HG03064 (cell line): ENCODE data around the gene AQP6.

Experiments
- ATAC-seq: cut with Tn5 transposase; IDR thresholded peaks from one replicate; pipeline ENCODE4 v1.9.1; 2021; ENCODE audit warnings: low read depth; ENCODE audit not compliant: unreplicated experiment

Gene AQP6

GRCh38 chr12:49955899-49956662 is 16.7 kb upstream of the AQP6 start:
- ATAC-seq, result no peak

- ATAC-seq, result no peak
These were observed 15.8 kb upstream of the AQP6 start for GRCh38 chr12:49956663-49957569.

- ATAC-seq, result no peak
These were observed 15.2 kb upstream of the AQP6 start for GRCh38 chr12:49957570-49957967.

DNA sequence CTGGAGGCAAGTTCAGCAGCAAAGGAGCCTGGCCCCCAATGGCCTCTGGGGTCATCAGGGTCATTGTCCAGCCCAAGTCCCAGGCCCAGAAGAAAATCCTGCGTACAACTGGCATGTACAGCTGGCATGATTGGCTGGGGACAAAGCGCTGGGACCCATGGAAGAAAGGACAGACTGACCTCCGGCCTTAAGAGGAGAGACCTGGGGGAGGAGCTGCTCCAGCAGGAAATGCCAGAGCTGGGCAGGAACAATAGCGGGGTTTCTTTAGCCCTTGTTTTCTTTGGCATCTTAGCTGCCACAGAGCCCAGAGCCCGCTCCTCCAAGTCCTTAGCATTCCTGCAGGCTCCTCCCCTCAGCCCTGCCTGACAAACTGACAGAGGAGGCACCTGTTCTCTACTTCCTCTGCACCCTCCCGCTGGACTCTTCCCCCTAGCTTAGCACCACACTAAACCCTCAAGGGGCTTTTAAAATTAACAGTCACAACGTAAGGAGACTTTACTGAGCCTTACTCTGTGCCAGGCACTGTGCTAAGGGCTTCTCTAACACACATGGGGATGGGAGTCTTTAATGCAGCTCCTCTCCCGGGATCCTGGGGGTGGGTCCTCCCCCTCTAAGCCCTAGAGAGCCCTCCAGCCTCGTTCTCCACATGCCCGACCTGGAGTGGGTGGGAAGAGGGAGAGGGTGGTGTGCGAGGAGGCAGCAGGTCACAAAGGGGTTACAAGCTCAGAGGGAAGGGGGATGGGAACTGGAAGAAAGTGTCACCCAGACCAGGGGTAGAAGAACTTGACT is 12.9 kb upstream of the AQP6 start:
- ATAC-seq, result no peak

- no peak for ATAC-seq
These were observed 12.2 kb upstream of the AQP6 start for GRCh38 chr12:49960474-49961110.

- ATAC-seq, result no peak
These were observed 11.4 kb upstream of the AQP6 start, which contains the start of gene AQP5 for GRCh38 chr12:49961111-49961922. TSS of gene AQP5 (plus strand) at chr12:49961872. CDS start at chr12:49962018, 146 bp downstream.

DNA sequence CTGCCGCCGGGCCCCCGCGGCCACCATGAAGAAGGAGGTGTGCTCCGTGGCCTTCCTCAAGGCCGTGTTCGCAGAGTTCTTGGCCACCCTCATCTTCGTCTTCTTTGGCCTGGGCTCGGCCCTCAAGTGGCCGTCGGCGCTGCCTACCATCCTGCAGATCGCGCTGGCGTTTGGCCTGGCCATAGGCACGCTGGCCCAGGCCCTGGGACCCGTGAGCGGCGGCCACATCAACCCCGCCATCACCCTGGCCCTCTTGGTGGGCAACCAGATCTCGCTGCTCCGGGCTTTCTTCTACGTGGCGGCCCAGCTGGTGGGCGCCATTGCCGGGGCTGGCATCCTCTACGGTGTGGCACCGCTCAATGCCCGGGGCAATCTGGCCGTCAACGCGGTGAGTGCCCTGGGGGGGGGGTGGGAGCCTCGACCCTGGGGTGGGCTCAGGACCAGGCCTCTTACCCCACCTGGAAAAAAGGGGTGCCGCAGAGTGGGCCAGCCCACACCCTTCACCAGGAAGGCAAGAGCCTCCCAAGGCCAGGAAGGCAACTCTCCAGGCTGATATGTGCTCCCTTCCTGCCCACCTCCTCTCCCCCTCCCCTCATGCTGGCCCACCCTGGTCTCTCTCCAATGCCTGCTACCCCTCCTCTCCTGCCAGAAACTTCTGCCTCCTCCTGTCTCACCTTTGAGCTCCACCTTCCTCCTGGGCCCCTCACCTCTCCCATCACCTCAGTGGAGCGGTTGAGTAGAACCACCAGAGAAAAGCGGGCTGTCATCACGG is 10.6 kb upstream of the AQP6 start:
- no peak for ATAC-seq

DNA sequence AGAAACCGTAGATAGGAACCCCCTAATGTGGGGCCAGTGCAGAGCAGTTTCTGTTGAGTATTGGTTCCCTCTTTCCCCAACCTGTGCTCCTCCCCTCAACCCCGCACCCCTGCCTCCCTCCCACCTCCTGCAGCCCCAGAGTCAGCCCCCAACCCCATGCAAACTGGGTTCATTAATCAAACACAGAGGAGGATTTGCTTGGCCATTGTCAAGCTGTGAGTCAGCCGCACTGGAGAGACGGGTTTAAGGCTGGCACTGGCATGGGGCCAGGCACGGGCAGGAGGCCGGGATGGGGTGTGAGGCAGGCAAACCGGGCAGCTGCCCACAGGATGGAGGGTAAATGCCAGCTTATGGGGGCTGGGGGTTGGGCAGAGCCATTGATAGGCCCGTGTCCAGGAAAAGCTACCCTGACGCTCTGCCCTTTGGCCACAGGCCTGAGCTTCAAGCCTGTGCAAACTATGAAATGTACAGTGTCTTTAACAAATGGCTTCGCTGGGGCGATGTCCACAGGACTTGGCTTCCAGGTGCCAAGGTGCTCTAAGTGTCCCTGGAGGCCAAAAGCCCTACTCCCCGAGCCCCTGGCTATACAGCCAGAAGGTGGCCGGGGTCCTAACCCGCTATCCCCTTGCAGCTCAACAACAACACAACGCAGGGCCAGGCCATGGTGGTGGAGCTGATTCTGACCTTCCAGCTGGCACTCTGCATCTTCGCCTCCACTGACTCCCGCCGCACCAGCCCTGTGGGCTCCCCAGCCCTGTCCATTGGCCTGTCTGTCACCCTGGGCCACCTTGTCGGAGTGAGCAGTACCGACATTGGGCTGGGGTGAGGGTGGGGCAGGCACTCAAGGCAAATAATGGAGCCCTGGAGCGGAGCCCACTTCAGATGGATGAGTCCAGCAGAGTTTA is 9.6 kb upstream of the AQP6 start:
- ATAC-seq, result no peak

- ATAC-seq, result no peak
These were observed 8.6 kb upstream of the AQP6 start for GRCh38 chr12:49963976-49964815.

DNA sequence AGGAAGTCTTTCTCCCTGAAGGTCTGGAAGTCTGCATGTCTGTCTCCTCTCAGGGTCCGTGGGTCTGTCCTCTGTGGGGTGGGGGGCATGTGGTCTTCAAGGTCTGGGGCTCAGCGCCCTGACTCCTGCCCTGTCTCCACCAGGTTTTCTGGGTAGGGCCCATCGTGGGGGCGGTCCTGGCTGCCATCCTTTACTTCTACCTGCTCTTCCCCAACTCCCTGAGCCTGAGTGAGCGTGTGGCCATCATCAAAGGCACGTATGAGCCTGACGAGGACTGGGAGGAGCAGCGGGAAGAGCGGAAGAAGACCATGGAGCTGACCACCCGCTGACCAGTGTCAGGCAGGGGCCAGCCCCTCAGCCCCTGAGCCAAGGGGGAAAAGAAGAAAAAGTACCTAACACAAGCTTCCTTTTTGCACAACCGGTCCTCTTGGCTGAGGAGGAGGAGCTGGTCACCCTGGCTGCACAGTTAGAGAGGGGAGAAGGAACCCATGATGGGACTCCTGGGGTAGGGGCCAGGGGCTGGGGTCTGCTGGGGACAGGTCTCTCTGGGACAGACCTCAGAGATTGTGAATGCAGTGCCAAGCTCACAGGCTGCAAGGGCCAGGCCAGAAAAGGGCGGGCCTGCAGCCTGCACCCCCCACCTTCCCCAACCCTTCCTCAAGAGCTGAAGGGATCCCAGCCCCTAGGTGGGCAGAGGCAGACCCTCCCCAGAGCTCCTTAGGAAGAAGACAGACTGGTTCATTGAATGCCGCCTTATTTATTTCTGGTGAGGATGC is 7.7 kb upstream of the AQP6 start:
- ATAC-seq, result no peak

DNA sequence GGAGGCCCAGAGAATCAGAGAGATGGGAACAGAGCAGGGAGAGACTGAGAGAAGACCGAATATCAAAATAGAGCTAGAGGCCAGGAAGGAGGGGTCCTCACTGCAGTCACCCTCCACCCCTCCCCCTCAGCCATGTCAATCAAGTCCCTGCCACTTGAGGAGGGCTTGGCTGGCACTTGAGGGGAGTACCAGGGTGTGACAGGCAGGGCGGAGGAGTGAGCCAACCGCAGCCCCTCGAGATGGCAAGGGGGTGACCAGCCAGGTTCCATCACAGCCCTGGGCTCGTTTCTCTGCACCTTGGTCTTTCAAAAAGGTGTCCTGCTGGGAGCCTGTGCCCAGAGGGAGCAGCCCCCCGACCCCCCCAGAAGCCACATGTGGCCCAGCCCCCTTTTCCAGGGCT is 6.9 kb upstream of the AQP6 start:
- no peak for ATAC-seq

DNA sequence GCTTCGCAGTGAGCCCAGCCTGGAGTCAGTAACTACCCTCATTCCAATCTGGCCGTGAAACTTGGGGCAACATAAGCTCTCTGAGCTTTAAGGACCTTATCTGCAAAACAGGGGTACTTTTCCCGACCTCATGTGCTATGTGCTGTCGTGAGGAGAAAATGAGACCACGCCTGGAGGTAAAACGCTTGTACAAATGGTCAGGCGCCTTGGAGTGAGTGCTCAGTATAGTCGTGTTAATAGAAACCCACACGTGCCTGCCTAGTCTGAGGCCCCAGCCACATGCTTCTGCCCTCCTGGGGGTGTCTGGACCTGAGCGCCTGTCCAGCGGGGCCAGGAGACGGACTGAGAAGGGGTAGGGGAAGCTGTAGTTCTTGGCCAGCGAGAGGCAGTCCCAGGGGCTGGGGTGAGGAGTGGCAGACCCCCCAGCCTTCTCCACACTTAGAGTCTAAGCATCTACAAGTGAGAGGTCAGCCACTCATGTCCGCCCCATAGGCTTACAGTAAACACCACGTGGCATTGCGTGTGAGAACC is 6.2 kb upstream of the AQP6 start:
- no peak for ATAC-seq

GRCh38 chr12:49967042-49967776 is 5.5 kb upstream of the AQP6 start:
- no peak for ATAC-seq

DNA sequence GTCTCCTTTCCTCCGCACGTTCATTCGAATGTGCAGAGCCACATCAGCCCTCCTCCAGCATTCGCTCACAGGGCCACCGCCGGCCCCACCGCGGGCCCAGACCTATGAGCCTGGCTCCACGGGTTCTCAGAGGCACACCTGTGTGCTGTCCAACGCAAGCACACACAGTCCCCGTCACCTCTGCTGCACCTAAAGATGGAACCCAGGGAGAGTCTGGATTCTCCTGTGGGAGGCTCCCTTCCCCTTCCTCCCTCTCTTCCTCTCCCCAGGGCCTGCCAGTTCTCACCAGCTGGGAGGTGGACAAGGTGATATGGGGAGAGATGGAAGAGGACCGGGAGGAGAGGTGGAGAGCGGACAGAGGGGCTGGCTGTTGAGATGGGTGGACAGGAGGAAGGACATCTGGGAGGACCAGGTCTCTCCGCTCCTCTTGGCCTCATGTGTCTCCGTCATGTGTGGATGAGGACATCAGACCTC is 4.9 kb upstream of the AQP6 start:
- no peak for ATAC-seq

- ATAC-seq, result no peak
These were observed 4.3 kb upstream of the AQP6 start for GRCh38 chr12:49968471-49968870.
